GM10847 (cell line): ENCODE data around the gene PPP1R9A.

ENCODE experiments used
- POLR2A ChIP-seq: IDR thresholded peaks from 2 replicates; pipeline ENCODE4 v1.6.1; 2011; ENCODE audit not compliant: insufficient read length; ENCODE audit errors: extremely low read depth

The PPP1R9A gene

DNA sequence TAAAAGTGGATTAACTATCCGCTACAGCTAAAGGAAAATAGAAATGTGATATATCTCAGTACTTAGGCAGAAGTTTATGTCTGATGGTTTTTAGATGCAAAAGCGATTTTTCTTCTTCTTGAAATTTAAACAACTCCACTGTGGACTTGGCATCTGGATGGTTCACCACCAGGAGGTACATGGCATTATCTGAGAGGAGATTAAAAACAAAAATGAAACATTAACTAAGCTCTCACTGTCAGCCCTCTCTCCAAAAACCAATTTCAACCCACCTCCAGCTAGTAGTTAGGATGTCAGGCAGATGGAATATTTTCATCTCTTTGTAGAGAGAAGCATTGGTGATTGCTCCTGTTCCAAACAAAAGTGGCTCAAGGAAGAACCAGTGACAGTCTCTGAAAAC lies 404.0 kb downstream of the PPP1R9A start:
- no peak for TF ChIP-seq POLR2A

GRCh38 chr7:95312561-95312960 lies 405.2 kb downstream of the PPP1R9A start:
- no peak for TF ChIP-seq POLR2A

DNA sequence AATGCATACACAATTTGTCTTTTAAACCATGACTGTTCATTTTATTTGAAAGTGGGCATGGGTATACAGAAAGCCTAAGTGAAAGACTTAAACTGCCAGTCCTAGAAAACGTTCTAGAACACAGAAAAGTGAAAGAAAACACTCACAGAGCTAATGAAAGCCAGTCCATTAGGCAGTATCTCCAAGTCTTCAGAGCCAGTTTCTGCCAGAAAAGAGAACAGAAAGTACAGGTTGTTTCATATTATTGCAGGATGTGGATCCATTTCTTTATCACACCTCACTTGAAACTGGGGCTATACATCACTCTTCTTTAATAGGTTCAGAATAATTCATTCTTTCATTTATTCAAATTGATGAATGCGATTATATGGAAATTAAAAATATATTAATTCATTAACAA lies 409.2 kb downstream of the PPP1R9A start:
- no peak for TF ChIP-seq POLR2A

DNA sequence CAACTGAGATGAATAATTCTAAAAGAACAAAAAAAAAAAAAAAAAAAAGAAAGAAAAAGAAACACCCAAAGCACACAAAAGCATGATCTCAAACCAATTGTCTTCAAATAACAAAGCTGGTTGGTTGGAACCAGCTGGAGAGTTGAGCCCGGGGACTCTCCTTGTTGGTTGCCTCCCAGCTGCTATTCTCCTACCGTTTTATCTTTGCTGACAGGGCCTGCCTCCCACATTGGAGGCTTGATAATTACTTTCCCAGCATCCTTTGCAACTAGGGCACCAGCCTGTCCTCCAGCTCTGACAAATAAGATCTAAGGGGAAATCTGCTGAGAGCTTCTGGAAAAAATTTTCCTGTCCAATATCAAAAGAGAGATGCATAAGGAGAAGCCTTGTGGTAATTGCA lies 410.2 kb downstream of the PPP1R9A start:
- TF ChIP-seq POLR2A: no peak

- TF ChIP-seq POLR2A: no peak
Measured at GRCh38 chr7:95317966-95318365, 410.6 kb downstream of the PPP1R9A start.

- no peak for TF ChIP-seq POLR2A
Measured at GRCh38 chr7:95318501-95319100, 411.2 kb downstream of the PPP1R9A start.

DNA sequence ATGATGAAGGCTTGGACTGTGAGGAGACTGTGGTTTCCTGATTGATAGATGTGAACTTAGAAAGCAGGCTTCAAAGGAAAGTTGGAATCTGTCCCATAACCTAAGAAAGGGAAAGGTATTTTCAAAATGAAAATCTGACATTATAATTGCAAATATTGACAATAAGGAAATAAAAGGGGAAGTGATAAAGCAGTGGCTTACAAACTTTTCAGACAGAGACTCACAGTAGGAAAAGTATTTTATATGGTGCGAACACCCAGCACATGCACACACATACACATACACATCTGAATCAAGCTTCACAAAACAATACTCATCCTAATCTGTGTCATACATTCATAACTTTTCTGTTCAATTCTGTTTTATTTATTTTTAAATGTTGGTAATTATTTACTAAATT lies 412.2 kb downstream of the PPP1R9A start:
- TF ChIP-seq POLR2A: no peak

- no peak for TF ChIP-seq POLR2A
Measured at GRCh38 chr7:95320651-95321050, 413.3 kb downstream of the PPP1R9A start.

GRCh38 chr7:95321720-95322119 lies 414.3 kb downstream of the PPP1R9A start:
- TF ChIP-seq POLR2A: no peak

DNA sequence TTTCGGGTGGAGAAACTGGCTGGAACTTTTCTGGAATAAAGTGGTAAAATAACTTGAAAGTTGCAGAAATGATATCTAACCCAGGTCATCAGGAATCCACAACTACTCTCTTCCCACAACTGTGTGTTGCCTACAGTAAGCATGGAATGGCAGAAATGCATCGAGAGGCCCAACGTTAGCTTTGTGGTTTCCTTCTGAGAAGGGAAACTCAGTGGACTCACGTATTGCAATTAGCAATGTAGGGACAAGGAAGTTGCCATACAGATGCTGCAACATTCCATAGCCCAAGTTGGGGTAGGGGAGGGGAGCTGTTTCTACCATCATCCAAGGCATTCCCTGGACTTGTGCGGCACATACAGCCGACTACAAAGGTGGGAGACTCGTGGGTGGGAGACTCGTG lies 415.0 kb downstream of the PPP1R9A start:
- TF ChIP-seq POLR2A: no peak

GRCh38 chr7:95322854-95323253 lies 415.5 kb downstream of the PPP1R9A start:
- TF ChIP-seq POLR2A: no peak

- TF ChIP-seq POLR2A: no peak
Measured at GRCh38 chr7:95323410-95324129, 416.2 kb downstream of the PPP1R9A start.

DNA sequence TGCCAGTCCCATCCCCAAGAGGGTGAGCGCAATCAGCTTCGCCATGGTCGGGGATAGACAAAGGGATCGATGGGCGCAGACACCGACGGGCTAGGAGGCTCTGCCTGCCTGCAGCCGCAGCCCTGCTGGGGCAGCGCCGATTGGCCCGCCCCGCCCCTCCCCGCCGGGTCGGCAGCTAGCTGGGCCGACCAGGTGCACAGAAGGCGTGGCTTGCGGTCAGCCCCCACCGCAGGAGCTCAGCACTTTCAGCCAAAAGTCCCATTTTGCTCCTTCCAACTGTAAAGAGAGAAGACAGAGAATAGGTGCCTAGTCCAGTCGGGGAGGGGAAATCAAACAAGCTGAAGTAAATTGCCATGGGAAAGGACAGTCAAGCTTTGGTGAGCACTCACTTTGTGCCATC lies 417.0 kb downstream of the PPP1R9A start, which contains the start of gene PON1:
TSS of gene PON1 (minus strand) at position 102 of the 400 bp plus-strand sequence. CDS start at position 45, 57 bp downstream.
- TF ChIP-seq POLR2A: no peak

DNA sequence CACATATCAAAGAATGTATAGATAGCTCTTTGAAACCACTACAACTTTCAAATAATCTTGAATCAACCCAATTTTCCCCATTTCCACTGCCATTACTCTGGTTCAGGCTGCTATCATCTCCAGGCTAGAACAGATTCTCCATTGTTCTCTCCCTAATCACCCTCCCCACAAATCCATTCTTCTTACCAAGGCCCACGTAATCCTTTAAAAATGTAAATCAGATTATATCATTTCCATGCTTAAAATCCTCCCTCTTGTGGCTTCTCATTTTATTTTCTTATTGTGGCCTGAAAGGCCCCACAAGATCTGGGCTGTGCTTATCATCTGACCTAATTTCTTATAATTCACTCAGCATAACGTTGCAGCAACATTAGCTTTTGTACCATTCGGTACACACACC lies 420.0 kb downstream of the PPP1R9A start:
- TF ChIP-seq POLR2A: no peak

GRCh38 chr7:95330204-95330960 lies 423.0 kb downstream of the PPP1R9A start:
- TF ChIP-seq POLR2A: no peak

GRCh38 chr7:95330961-95331337 lies 423.6 kb downstream of the PPP1R9A start:
- no peak for TF ChIP-seq POLR2A
